SK-N-SH (cell line): ENCODE results near the gene STON2. TPM values are rescaled to one million over a fixed set of nuclear protein-coding genes. Genes with fewer than 3 reads are reported as not detected.

Experiments
- CTCF ChIA-PET: fragments of 300-600, 350-600 bp; formaldehyde crosslinking; extraction: SDS; loops from one replicate; lab custom pipeline; 2021; lab: Yijun Ruan, JAX
- POLR2A ChIA-PET: fragments of 350-600 bp; sonication (Branson Sonifier 250); formaldehyde crosslinking; extraction: SDS; loops from one replicate; lab custom pipeline; 2020; ENCODE audit warnings: antibody characterized with exemption, inconsistent platforms; lab: Yijun Ruan, JAX
- DNase-seq: peaks from one replicate; pipeline ENCODE4 v3.0.0; 2012
- H2AFZ ChIP-seq: fragments of 200-600 bp; sonication (generic); 2 replicates; pipeline ENCODE4 v1.8.1; 2016; ENCODE audit warnings: antibody characterized with exemption, mild to moderate bottlenecking, low read depth
- H3F3A ChIP-seq: fragments of 200-600 bp; sonication (generic); replicated peaks from 2 replicates; pipeline ENCODE3; 2016; ENCODE audit warnings: antibody characterized with exemption, mild to moderate bottlenecking; ENCODE audit not compliant: insufficient read depth
- H3K27ac ChIP-seq, 2 experiments: fragments of 200-500 bp in 1 of 2; fragments of 200-600 bp in 1 of 2; sonication (Bioruptor generic) in 1 of 2; sonication (generic), shearing (Covaris generic) in 1 of 2; 2 replicates each; pipeline versions ENCODE4 v1.5.1 to v1.6.1; 2014 to 2016; ENCODE audit warnings: low read depth in 2 of 2, inconsistent platforms in 1 of 2, low read length in 1 of 2, mild to moderate bottlenecking in 1 of 2, mixed read lengths in 1 of 2
- H3K27me3 ChIP-seq: fragments of 200-600 bp; sonication (generic), shearing (Covaris generic); 2 replicates; pipeline ENCODE4 v1.6.1; 2016; ENCODE audit warnings: mixed run types; ENCODE audit not compliant: insufficient read depth
- H3K36me3 ChIP-seq, 2 experiments: fragments of 200-500 bp in 1 of 2; fragments of 200-600 bp in 1 of 2; sonication (Bioruptor generic) in 1 of 2; sonication (generic) in 1 of 2; replicated peaks in 1 of 2; 2 replicates each; pipeline versions ENCODE3 to v1.5.1; 2014 to 2016; ENCODE audit warnings: low read length in 1 of 2, mild to moderate bottlenecking in 1 of 2; ENCODE audit not compliant: insufficient read depth in 2 of 2, control insufficient read depth in 1 of 2
- H3K4me1 ChIP-seq, 2 experiments: fragments of 200-500 bp in 1 of 2; fragments of 200-600 bp in 1 of 2; sonication (Bioruptor generic) in 1 of 2; sonication (generic), shearing (Covaris generic) in 1 of 2; 2 replicates each; pipeline versions ENCODE4 v1.5.1 to v1.6.1; 2014 to 2016; ENCODE audit warnings: low read depth in 1 of 2, low read length in 1 of 2, mixed run types in 1 of 2; ENCODE audit not compliant: insufficient read depth in 2 of 2, control insufficient read depth in 1 of 2
- H3K4me2 ChIP-seq: fragments of 200-600 bp; sonication (generic), shearing (Covaris generic); 2 replicates; pipeline ENCODE4 v1.6.1; 2017; ENCODE audit warnings: mixed run types
- H3K4me3 ChIP-seq, 2 experiments: fragments of 200-500 bp in 1 of 2; fragments of 200-600 bp in 1 of 2; sonication (Bioruptor generic) in 1 of 2; sonication (generic), shearing (Covaris generic) in 1 of 2; 2 replicates each; pipeline versions ENCODE4 v1.5.1 to v1.8.1; 2014 to 2016; ENCODE audit warnings: low read depth in 2 of 2, inconsistent platforms in 1 of 2, low read length in 1 of 2, mild to moderate bottlenecking in 1 of 2, mixed read lengths in 1 of 2, moderate library complexity in 1 of 2
- H3K79me2 ChIP-seq: fragments of 200-600 bp; sonication (generic); 2 replicates; pipeline ENCODE4 v1.8.1; 2017; ENCODE audit warnings: mild to moderate bottlenecking; ENCODE audit not compliant: insufficient read depth
- H3K9ac ChIP-seq: fragments of 200-600 bp; sonication (generic); 2 replicates; pipeline ENCODE4 v1.6.1; 2017; ENCODE audit warnings: mixed run types
- H3K9me2 ChIP-seq: fragments of 200-600 bp; sonication (generic); 2 replicates; pipeline ENCODE4 v1.6.1; 2017; ENCODE audit warnings: mixed run types
- H3K9me3 ChIP-seq: fragments of 200-600 bp; sonication (generic); 2 replicates; pipeline ENCODE4 v1.6.1; 2017; ENCODE audit warnings: mixed run types, mild to moderate bottlenecking, moderate library complexity
- H4K20me1 ChIP-seq: fragments of 200-600 bp; sonication (generic); 2 replicates; pipeline ENCODE4 v1.6.1; 2017; ENCODE audit warnings: mild to moderate bottlenecking, mixed run types; ENCODE audit not compliant: insufficient read depth
- ELF1 ChIP-seq: IDR thresholded peaks from 2 replicates; pipeline ENCODE4 v1.4.0; 2012
- FOSL2 ChIP-seq: IDR thresholded peaks from 2 replicates; pipeline ENCODE4 v1.4.0; 2012; ENCODE audit warnings: low read depth, mild to moderate bottlenecking, moderate library complexity, borderline replicate concordance
- MXI1 ChIP-seq: IDR thresholded peaks from 2 replicates; pipeline ENCODE4 v1.6.1; 2012; ENCODE audit warnings: mild to moderate bottlenecking, low read depth, low read length, improper control_type of control experiment
- NRF1 ChIP-seq: IDR thresholded peaks from 2 replicates; pipeline ENCODE4 v1.6.1; 2012; ENCODE audit warnings: low read depth, mild to moderate bottlenecking, low read length
- PBX3 ChIP-seq: IDR thresholded peaks from 2 replicates; pipeline ENCODE4; 2012
- RAD21 ChIP-seq: IDR thresholded peaks from 2 replicates; pipeline ENCODE4 v1.6.1; 2012; ENCODE audit warnings: mild to moderate bottlenecking, low read length
- TAF1 ChIP-seq: IDR thresholded peaks from 2 replicates; pipeline ENCODE4 v1.6.1; 2012; ENCODE audit warnings: low read depth, mild to moderate bottlenecking, low read length, moderate library complexity, borderline replicate concordance
- YY1 ChIP-seq: IDR thresholded peaks from 2 replicates; pipeline ENCODE4 v1.4.0; 2012; ENCODE audit warnings: low read depth, mild to moderate bottlenecking
- WGBS: methylation state at CpG from one replicate; pipeline ENCODE4 v1.1.6; 2017; ENCODE audit warnings: low lambda C conversion rate; 5-methylcytosine and 5-hydroxymethylcytosine counted together
- polyA plus RNA-seq, 3 experiments: library from polyadenylated mRNA; depleted of rRNA; stranded (reverse); fragments of >200 nt; gene quantifications; 2 replicates each; pipeline ENCODE4 v1.2.3, GENCODE V29; 2012
- small RNA-seq, 7 experiments: library from RNA; depleted of rRNA; stranded (forward); fragments of <200 nt; gene quantifications; one replicate each; pipeline ENCODE3, GENCODE V24; 2012
- TF ChIP-seq, protein P1 (sequence below): fragments of 200-600 bp; sonication (generic); IDR thresholded peaks from 2 replicates; pipeline ENCODE4 v1.6.1; 2017; ENCODE audit warnings: antibody characterized with exemption, mild to moderate bottlenecking, moderate library complexity

Gene STON2
- polyA plus RNA-seq, 1 of the 3 experiments (the other 2 are of a cell fraction): not detected

GRCh38 chr14:81219210-81219758, 180.8 kb downstream of the STON2 start (continued):
- no peak for TF ChIP-seq PBX3
- TF ChIP-seq YY1: peak; percentile 87
- peak; percentile 97 for TF ChIP-seq TAF1
- no peak for TF ChIP-seq NRF1
- no peak for TF ChIP-seq FOSL2
- peak; percentile 97 for TF ChIP-seq MXI1
- TF ChIP-seq ELF1: no peak

GRCh38 chr14:81211844-81212243, 188.3 kb downstream of the STON2 start:
- H3K27me3 ChIP-seq: no peaks in the 10 kb centered on the region
- 96% methylated on average over 2 of the region's 2 CpGs for WGBS
- H3K9ac ChIP-seq: no peak overlapping the region
- H4K20me1 ChIP-seq: peaks cover 3% of the 10 kb centered on the region; the same call in 1 of the 2 replicates
- no peak overlapping the region for H3K4me3 ChIP-seq
- no peaks in the 10 kb centered on the region for H3F3A ChIP-seq
- peak; percentile 22 for DNase-seq
- H3K4me2 ChIP-seq: no peak overlapping the region
- ChIA-PET POLR2A (no interaction called here), CTCF (interaction anchor here (0.6 to 3.9 kb wide), 6 partner anchors 36 to 222 kb away, joined by 3 to 19 read pairs (median 4); no protein-coding TSS in a partner anchor)
- H3K4me1 ChIP-seq: no peaks in the 10 kb centered on the region
- peak; percentile 65 for TF ChIP-seq RAD21
- TF ChIP-seq, protein P1, sequence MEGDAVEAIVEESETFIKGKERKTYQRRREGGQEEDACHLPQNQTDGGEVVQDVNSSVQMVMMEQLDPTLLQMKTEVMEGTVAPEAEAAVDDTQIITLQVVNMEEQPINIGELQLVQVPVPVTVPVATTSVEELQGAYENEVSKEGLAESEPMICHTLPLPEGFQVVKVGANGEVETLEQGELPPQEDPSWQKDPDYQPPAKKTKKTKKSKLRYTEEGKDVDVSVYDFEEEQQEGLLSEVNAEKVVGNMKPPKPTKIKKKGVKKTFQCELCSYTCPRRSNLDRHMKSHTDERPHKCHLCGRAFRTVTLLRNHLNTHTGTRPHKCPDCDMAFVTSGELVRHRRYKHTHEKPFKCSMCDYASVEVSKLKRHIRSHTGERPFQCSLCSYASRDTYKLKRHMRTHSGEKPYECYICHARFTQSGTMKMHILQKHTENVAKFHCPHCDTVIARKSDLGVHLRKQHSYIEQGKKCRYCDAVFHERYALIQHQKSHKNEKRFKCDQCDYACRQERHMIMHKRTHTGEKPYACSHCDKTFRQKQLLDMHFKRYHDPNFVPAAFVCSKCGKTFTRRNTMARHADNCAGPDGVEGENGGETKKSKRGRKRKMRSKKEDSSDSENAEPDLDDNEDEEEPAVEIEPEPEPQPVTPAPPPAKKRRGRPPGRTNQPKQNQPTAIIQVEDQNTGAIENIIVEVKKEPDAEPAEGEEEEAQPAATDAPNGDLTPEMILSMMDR: peak; percentile 51
- no peak for TF ChIP-seq FOSL2
- no peaks in the 10 kb centered on the region for H3K9me3 ChIP-seq
- no peaks in the 10 kb centered on the region for H3K9me2 ChIP-seq
- peaks cover 75% of the 10 kb centered on the region for H3K79me2 ChIP-seq
- peaks cover 54 to 67% of the 10 kb centered on the region in 2 experiments for H3K36me3 ChIP-seq
- H3K27ac ChIP-seq: no peak overlapping the region
- H2AFZ ChIP-seq: no peak overlapping the region

Small RNAs within 50 kb of the gene (small RNA-seq; reads per million reads assigned to genes)
- gene DYNLL1P1 (0 to 1.1 (median 0) reads per million in 7 experiments), gene DYNLL1P2 (0 reads per million in 7 experiments)

Other genes starting within 250 kb of the STON2 start
- gene GTF2A1, start 179.4 kb downstream of the STON2 start, polyA plus RNA-seq (2012; rRNA removed): 7.6 and 9.8 TPM in 2 replicates
- gene SEL1L, start 133.5 kb upstream of the STON2 start, polyA plus RNA-seq (2012; rRNA removed): 13.8 and 14.4 TPM in 2 replicates